Measurements from ENCODE around the gene ASPG. TPM values are rescaled to one million over a fixed set of nuclear protein-coding genes. Genes with fewer than 3 reads are reported as not detected.

The ASPG gene
- total and polyA plus RNA-seq, 8 donors = 1.4 to 32.2 (median 11.4) TPM

GRCh38 chr14:104107611-104108569, 22.4 kb downstream of the ASPG start:
- peak in 2 of 4 donors; percentile 32 to 81 for DNase-seq
- Histone ChIP-seq H3K4me3 (no peak overlapping the region), H3K36me3 (no peaks in the 10 kb centered on the region), H3K27ac (no peak overlapping the region), H3K27me3 (peaks cover 0 to 51% of the 10 kb centered on the region in 2 donors), H3K4me1 (no peaks in the 10 kb centered on the region), H3K9me3 (no peaks in the 10 kb centered on the region)
- ATAC-seq = peak; percentile 49
- intact Hi-C loops (cut with DNase I) = no loop called here
- TF ChIP-seq, protein P1, sequence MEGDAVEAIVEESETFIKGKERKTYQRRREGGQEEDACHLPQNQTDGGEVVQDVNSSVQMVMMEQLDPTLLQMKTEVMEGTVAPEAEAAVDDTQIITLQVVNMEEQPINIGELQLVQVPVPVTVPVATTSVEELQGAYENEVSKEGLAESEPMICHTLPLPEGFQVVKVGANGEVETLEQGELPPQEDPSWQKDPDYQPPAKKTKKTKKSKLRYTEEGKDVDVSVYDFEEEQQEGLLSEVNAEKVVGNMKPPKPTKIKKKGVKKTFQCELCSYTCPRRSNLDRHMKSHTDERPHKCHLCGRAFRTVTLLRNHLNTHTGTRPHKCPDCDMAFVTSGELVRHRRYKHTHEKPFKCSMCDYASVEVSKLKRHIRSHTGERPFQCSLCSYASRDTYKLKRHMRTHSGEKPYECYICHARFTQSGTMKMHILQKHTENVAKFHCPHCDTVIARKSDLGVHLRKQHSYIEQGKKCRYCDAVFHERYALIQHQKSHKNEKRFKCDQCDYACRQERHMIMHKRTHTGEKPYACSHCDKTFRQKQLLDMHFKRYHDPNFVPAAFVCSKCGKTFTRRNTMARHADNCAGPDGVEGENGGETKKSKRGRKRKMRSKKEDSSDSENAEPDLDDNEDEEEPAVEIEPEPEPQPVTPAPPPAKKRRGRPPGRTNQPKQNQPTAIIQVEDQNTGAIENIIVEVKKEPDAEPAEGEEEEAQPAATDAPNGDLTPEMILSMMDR (IDR thresholded peaks at IDR 0.05) = no peak

GRCh38 chr14:104108570-104109541, 23.4 kb downstream of the ASPG start:
- H3K4me1 ChIP-seq = no peaks in the 10 kb centered on the region
- H3K27me3 ChIP-seq = peaks cover 0 to 51% of the 10 kb centered on the region in 2 donors
- peak in 2 of 4 donors; percentile 29 to 68 for DNase-seq
- no peaks in the 10 kb centered on the region for H3K36me3 ChIP-seq
- no peak overlapping the region for H3K27ac ChIP-seq
- intact Hi-C loops (cut with DNase I) = no loop called here
- TF ChIP-seq, protein P1 (IDR thresholded peaks at IDR 0.05) = no peak
- H3K4me3 ChIP-seq = no peak overlapping the region
- ATAC-seq = no peak
- H3K9me3 ChIP-seq = no peaks in the 10 kb centered on the region

- Histone ChIP-seq H3K9me3 (no peaks in the 10 kb centered on the region), H3K27ac (no peak overlapping the region), H3K36me3 (no peaks in the 10 kb centered on the region), H3K4me3 (no peak overlapping the region), H3K4me1 (no peaks in the 10 kb centered on the region), H3K27me3 (peaks cover 0 to 53% of the 10 kb centered on the region in 2 donors)
- intact Hi-C loops (cut with DNase I) = no loop called here
- TF ChIP-seq, protein P1 (IDR thresholded peaks at IDR 0.05) = no peak
- peak in 1 of 4 donors; percentile 59 for DNase-seq
- ATAC-seq = no peak
Measured at GRCh38 chr14:104109731-104110361, 24.3 kb downstream of the ASPG start.

GRCh38 chr14:104110491-104111209, 25.1 kb downstream of the ASPG start:
- no peak overlapping the region for H3K27ac ChIP-seq
- no peaks in the 10 kb centered on the region for H3K4me1 ChIP-seq
- no peak for ATAC-seq
- peak in 2 of 4 donors; percentile 24 to 70 for DNase-seq
- H3K36me3 ChIP-seq = no peaks in the 10 kb centered on the region
- H3K27me3 ChIP-seq = peaks cover 0 to 61% of the 10 kb centered on the region in 2 donors
- H3K4me3 ChIP-seq = no peak overlapping the region
- TF ChIP-seq, protein P1 (IDR thresholded peaks at IDR 0.05) = no peak
- intact Hi-C loops (cut with DNase I) = no loop called here
- no peaks in the 10 kb centered on the region for H3K9me3 ChIP-seq

Measured in left lung (tissue), 10 donors.